ENCODE results near the gene CSGALNACT2. TPM values are rescaled to one million over a fixed set of nuclear protein-coding genes. Genes with fewer than 3 reads are reported as not detected.

CSGALNACT2 gene
- total and polyA plus RNA-seq, 2 donors (not counting 1 experiment from before 2014, with no cell fraction given): 10.9 to 24.0 TPM

DNA sequence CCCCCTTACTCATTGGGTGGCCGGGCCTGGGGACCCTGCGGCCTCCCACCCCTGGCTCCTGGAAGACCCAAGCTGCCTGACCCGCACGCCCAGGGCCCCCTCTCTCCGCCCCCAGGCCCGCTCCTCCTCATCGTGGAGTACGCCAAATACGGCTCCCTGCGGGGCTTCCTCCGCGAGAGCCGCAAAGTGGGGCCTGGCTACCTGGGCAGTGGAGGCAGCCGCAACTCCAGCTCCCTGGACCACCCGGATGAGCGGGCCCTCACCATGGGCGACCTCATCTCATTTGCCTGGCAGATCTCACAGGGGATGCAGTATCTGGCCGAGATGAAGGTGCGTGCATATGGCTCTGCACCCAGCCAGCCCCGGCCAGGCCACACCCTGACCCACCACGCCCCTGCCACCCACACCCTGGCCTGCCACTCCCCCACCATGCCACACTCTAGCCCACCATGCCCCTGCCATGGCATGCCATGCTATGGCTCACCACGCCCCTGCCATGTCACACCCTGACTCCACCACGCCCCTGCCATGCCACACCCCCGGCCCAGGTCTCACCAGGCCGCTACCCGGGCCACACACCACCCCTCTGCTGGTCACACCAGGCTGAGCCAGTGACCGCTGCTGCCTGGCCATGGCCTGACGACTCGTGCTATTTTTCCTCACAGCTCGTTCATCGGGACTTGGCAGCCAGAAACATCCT lies 18.7 kb upstream of the CSGALNACT2 start:
- H3K4me1 ChIP-seq (ENCODE audit: control insufficient read depth in 2 of 2, insufficient read depth in 2 of 2, low read length in 2 of 2): peaks cover 23 to 36% of the 10 kb centered on the region in 2 donors
- no peak for DNase-seq
- TF ChIP-seq EZH2 (IDR thresholded peaks at IDR 0.05; ENCODE audit: borderline replicate concordance, insufficient read depth, low read depth, low read length, poor library complexity, severe bottlenecking): no peak
- TF ChIP-seq, protein P1, sequence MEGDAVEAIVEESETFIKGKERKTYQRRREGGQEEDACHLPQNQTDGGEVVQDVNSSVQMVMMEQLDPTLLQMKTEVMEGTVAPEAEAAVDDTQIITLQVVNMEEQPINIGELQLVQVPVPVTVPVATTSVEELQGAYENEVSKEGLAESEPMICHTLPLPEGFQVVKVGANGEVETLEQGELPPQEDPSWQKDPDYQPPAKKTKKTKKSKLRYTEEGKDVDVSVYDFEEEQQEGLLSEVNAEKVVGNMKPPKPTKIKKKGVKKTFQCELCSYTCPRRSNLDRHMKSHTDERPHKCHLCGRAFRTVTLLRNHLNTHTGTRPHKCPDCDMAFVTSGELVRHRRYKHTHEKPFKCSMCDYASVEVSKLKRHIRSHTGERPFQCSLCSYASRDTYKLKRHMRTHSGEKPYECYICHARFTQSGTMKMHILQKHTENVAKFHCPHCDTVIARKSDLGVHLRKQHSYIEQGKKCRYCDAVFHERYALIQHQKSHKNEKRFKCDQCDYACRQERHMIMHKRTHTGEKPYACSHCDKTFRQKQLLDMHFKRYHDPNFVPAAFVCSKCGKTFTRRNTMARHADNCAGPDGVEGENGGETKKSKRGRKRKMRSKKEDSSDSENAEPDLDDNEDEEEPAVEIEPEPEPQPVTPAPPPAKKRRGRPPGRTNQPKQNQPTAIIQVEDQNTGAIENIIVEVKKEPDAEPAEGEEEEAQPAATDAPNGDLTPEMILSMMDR (IDR thresholded peaks at IDR 0.05): no peak
- intact Hi-C loops (cut with micrococcal nuclease): no loop called here
- 92% methylated on average over 29 of the region's 31 CpGs for WGBS (ENCODE audit: insufficient coverage)
- peaks cover 0 to 3% (median 0%) of the 10 kb centered on the region in 3 donors for H3K9me3 ChIP-seq (ENCODE audit: control extremely low read depth in 1 of 3, control insufficient read depth in 2 of 3, insufficient read depth in 1 of 3, low read length in 2 of 3)
- no peak overlapping the region for H3K27ac ChIP-seq (ENCODE audit: low read length in 2 of 2)
- no peaks in the 10 kb centered on the region for H3K9me3 Mint-ChIP-seq (ENCODE audit: insufficient read depth)
- H3K27me3 ChIP-seq (replicated peaks in 1 of 4; ENCODE audit: control extremely low read depth in 1 of 4, control insufficient read depth in 3 of 4, insufficient read depth in 4 of 4, low read length in 3 of 4): no peaks in the 10 kb centered on the region
- H3K4me3 ChIP-seq (ENCODE audit: control extremely low read depth in 1 of 5, extremely low read depth in 1 of 5, insufficient read depth in 1 of 5, low read depth in 2 of 5, low read length in 4 of 5): no peak overlapping the region
- peak overlapping the region; percentile 15 for H3K27ac Mint-ChIP-seq
- no peak overlapping the region for H3K9ac ChIP-seq (ENCODE audit: low read length)
- no peaks in the 10 kb centered on the region for H3K36me3 ChIP-seq (replicated peaks in 1 of 2; ENCODE audit: control extremely low read depth in 1 of 2, control insufficient read depth in 1 of 2, extremely low read depth in 1 of 2, insufficient read depth in 2 of 2, low read length in 1 of 2)
- H3K4me3 Mint-ChIP-seq: no peak overlapping the region
- ATAC-seq (ENCODE audit: low read depth): no peak
- no peaks in the 10 kb centered on the region for H3K27me3 Mint-ChIP-seq
- POLR2A ChIA-PET: interaction anchor here (2.4 kb wide), 1 partner anchor 18 kb away, joined by 7 read pairs; the partner anchor contains the start of gene CSGALNACT2
- H3K4me1 Mint-ChIP-seq: peaks cover 31% of the 10 kb centered on the region
- CTCF ChIA-PET: interaction anchor here (2.3 kb wide), 1 partner anchor 19 kb away, joined by 9 read pairs; the partner anchor contains the start of gene CSGALNACT2
- H4K20me1 ChIP-seq (ENCODE audit: control insufficient read depth, insufficient read depth, low read length, poor library complexity, severe bottlenecking): no peaks in the 10 kb centered on the region
- H3K4me2 ChIP-seq (replicated peaks; ENCODE audit: low read depth, low read length, poor library complexity, severe bottlenecking): no peak overlapping the region
- H3K79me2 ChIP-seq (ENCODE audit: control insufficient read depth, insufficient read depth, low read length): no peaks in the 10 kb centered on the region
- H2AFZ ChIP-seq (ENCODE audit: insufficient read depth, low read depth, low read length, poor library complexity, severe bottlenecking): no peak overlapping the region

All from B cell (primary cell).